UCSD-AML1 (cell line): ENCODE measurements around the gene ARHGEF12.
A peak's percentile ranks its signal among the peaks of the same experiment; 100 is the strongest.
"Not testable (repeated sequence)": the region's sequence is repeated elsewhere in the genome, so short reads cannot be mapped to it uniquely, and the experiment has no call there.

Experiments
- DNase-seq: peaks from one replicate; lab custom pipeline; 2025; ENCODE audit not compliant: unreplicated experiment; lab: John Stamatoyannopoulos, UW

ARHGEF12 gene

DNA sequence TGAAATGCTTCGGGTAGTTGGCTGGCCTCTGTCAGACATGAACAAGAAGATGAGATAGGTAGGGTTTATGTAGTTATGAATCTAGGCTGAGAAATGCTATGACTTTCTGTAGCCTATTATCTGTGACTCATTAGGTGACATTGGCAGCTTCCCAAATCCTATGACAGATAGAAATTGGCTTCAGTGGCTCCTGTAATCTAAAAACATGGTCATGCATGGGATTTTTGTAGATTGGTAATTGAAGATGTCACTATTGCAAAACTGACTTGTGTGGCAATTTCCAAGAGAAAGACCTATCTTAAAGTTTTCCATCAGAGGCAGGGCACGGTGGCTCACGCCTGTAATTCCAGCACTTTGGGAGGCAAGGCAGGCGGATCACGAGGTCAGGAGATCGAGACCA, 145.9 kb downstream of the ARHGEF12 start:
- DNase-seq = no peak

DNA sequence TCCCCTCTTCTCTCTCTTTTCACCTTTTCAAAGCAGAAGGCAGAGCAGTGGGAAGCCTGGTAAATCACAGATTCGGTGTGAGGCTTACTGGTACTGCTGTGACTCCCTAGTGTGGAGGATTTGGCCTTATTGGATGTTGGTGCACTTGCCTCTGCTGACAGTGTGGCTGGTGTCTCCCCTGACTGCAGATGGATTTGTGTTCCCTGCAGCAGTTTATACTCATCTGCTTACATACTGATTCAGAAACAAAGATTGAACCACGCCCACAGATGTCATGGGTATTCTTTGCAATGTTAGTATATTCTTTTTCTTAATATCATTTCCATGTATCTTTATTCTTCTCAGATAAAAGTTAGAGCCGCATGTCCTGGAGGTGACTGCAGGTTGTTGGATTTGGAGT, 148.5 kb downstream of the ARHGEF12 start:
- DNase-seq = no peak

DNA sequence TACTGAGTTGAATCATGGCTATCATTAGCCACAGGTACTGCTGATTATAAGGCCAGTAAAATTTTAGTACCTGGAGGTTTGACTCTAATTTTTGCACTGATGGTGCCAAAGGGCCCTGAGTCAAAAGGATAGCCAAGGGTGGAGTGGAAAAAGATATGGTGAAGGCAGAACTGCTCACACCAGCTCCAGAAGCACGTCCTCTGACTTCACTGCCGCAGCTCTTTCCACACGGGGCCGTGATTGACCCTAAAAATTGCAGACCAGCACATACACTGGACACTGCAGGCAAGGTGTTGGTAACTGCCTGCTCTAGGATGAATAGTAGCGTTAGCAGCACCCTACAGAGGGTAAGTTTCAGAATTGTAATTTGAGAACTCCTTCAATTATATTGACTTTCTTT, 149.9 kb downstream of the ARHGEF12 start:
- no peak for DNase-seq

DNA sequence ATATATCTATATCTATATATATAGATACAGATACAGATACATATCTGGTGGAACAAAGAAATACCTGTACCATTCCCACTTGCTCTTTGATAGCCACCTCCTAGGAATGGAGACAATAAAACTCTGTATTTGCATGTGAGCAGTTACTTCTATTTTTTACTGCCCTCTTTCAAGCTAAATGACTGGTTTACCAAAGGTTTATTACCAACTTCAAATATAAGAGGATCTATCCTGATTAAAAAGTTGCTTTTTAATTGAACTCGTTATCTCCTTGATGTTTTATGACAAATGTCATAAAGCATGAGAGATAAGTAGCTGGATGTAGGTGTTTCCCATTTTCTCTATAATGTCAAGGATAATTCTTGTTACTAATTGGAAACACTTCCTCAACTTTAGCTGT, 153.6 kb downstream of the ARHGEF12 start:
- no peak for DNase-seq

DNA sequence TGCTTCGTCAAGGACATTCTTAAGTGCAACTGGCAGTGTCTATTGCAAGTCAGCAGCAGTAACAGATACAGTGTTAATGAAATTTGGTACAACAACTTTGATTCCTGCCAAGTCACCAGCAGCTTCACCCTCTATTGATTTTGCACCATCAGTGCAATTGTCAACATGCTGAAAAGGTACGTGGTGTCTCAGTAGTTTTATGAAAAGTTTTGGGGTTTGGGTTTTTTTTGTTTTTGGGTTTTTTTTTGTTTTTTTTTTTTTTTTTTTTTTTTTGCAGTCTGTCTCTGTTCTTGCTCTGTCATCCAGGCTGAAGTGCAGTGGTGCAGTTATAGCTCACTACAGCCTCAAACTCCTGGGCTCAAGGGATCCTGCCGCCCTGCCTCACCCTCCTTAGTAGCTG, 156.3 kb downstream of the ARHGEF12 start:
- no peak for DNase-seq

DNA sequence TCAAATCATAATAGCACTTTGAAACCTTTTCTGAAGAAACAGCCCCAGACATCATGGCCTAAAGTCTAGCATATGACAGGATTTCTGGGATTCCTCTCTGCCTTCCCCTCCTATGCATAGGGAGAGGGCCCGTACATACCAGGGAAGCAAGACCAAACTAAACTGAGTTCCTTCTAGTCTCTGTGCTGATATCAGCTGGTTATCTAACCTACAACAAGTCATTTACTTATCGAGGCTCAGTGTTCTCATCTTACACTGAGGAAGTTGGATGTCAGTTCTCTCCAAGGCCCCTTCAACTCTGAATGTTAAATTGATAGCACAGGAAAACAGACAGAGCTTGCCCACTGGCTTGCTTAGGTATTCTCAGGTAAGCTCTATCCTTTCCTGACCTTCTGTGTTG, 158.4 kb downstream of the ARHGEF12 start:
- DNase-seq = no peak

DNA sequence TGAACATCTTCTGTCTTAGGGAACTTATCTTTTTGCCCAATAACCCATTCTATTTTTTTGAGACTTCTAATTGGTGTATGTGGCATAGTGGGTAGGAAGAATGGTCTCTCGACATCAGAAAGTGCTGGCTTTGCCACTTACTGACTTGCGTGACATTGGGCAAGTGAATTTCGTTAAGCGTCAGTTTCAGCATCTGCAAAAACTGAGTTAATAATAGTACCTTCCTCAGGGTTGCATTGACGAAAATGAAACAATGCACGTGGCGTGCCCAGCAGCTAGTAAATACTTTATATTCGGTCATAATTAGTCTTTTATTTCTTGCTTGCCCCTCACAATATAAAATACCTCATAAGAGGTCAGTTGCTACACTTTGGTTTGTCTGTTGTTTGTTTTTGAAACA, 162.9 kb downstream of the ARHGEF12 start:
- no peak for DNase-seq

DNA sequence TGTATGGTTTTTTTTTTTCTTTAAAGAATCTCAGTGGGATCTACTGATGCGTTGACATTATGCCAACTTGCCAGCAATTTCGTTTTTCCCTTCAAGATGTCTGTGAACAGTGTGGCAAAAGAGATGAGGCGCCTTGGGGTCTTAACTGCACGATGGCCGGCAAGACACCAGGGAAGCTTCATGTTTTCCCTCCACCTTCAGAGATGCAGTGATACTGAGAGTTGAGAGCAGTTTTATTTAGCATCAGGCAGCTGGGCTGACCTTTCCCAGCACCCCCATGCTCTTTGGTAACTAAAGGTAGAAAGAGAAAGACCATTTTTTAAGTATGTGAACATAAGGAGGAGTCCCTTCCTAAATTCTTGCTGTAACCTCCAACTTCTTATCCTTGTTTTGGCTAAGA, 163.6 kb downstream of the ARHGEF12 start:
- DNase-seq = no peak

DNA sequence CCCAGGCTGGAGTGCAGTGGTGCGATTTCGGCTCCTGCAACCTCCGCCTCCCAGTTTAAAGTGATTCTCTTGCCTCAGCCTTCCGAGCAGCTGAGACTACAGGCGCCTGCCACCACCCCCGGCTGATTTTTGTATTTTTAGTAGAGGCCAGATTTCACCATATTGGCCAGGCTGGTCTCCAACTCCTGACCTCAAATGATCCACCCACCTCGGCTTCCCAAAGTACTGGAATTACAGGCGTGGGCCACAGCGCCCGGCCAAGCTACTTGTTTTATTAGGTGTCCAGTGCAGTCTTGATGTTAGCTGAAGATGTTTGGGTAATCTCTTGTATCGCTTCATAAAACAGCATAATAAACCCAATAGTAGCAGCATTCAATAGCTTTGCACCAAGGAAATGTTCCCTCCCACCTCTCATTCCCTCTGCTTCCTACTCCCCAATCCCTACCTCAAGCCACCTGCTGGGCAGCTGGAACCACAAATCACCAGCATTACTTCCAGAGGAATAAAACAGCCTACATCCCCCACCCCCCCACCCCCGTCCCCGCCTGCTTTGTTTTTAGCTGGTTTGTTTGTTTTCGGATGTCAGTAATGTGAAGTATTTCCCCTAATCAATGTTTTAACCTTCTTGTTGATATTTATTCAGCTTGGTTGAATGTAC, 164.3 kb downstream of the ARHGEF12 start:
- no peak for DNase-seq

DNA sequence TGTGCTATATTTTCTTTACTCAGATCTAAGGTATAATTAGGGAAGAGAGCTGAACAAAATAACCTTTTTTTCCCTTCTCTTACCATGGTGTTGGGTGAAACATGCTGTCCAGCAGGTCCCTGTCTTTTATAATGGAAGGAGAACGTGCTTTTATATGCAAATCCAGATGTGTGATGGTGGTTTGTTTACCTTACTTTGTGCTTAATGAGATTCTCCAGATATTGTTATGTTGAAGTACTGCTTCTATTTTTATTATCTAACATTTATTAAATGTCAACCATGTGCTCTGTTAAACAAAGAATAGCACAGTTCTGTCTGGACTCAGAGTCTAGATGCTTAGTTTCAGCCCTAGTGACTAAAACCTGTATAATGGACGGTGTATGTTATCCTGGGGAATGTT, 165.2 kb downstream of the ARHGEF12 start:
- no peak for DNase-seq

DNA sequence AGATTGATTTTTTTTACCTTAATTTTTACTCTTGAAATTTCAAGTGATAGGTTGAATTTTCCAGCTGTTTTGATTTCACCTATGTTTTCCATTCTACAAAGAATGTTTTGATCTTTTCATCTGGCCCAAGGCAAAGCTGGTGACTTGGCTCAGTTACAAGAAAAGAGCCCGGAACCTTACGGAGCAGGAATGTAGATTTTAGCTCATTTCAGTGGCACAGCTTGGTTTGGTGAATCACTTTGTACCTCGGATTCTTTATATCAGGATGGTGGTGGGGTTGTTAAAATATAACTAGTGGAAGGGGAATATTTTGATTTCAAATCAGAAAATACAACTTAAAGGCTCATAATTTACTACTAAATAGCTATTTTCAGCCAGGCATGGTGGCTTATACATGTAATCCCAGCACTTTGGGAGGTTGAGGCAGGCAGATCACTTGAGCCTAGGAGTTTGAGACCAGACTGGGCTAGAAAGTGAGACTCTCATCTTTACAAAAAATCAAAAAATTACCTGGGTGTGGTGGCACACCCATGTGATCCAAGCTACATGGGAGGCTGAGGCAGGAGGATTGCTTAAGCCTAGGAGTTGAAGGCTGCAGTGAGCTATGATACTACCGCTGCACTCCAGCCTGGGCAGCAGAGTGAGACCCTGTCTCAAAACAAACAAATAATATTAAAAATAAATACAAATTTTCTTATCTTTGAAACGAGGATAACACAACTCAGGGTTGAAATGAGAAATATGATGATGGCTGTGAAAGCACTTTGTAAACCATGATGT, 166.0 kb downstream of the ARHGEF12 start:
- no peak for DNase-seq

DNA sequence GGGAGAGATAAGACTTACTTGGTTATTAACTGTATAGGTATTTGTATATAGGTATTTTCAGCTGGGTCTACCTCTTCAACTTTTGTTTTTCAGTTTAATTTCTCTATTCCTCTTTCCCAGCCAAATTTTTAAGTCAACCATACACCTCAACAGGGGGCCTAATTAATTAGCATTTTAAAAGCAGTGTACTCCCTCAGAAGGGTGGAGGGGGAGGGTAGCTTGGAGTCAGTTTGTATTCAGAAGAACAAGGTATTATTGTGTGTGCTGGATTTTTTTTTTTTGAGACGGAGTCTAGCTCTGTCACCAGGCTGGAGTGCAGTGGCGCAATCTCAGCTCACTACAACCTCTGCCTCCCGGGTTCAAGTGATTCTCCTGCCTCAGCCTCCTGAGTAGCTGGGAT, 167.3 kb downstream of the ARHGEF12 start:
- DNase-seq = not testable (repeated sequence)

DNA sequence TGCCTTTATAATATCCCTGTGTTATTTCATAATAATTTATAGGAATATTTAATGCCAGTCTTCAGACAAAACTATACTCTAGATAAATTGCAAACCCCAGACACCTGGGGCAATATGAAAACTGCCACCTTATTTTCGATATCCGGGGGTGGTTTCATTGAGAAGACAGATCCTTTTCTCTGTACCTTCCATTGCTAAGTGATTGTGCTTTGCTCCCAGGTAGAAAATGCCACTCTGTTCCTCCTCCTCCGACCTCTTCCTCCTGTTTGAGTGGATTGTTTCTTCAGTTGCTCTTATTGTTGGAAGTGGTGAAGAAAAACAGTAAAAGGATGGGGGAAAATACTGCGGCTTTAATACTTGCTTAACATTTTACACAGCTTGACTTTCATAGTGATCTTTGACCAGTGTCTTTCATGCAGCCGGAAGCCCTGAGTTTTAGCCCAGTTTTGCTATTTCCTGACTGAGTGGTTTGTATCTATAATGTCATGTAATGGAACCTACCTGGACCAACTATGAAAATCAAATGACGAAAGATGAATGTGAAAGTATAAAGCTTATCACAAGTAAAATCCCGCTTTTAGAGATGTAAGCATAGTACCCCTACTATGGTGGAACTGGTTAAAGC, 169.7 kb downstream of the ARHGEF12 start:
- DNase-seq = no peak

DNA sequence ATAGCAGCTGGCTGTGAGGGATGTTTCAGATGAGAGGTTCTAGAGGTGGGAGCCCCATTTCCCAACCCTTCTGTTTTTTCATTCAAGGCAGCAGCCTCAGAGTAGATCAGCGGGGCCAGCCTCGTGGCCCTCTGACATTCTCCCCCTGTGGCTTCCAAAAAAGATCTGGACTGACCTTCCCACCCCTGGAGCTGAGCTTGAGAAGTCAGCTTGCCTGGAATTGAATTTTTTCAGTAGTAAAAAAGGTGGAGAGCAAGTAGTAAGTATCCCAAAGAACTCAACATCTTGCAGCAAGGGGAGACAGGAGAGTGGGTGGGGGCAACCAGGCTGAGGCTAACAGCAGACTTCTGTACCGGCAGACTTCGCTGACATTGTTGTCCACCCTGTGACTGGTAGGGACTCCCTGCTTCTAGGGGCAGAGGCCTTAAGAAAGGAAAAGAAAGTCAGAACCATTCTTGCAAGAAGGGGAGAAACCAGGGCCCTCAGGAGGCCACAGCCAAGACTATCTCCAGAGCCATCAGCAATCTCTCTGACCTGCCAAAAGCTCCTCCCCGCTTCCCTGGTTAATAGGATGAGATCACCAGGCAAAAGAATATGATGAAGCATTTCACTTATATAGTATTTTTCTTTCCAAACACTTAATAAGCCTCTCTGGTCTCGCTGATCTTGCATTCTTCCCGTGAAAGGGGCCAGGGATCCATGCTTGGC, 173.3 kb downstream of the ARHGEF12 start:
- DNase-seq = no peak

DNA sequence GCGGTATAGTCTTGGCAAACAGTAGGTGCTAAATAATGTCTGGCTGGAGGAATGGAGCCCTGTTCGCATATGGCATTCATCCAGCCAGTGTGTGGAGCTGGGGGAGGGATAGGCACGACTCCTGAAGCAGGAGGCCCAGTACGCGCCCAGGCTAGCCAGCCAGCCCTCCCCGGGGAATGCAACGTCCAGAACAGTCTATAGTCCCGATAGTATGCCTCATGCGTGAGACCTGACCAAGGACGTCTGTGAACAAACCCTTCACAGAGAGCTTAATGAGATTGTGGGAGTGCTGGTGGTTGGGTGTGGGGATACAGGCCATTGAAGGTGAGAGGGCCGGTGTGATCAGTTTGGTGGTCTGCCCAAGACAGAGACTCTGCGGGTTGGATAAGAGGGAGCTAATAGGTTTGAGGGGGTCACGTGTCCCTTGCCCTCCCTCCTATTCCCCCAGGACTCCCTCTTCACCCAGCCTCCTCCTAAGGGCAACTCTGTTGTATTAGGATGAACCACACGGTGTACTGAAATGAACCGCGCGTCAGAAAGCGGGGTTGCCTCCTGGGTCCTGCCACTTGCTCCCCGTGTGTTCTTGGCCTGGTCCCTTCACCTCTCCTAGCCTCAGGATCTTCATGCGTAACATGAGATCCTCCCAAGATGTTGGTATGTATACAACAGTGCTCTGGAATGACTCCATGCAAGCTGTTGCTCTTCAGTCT, 174.3 kb downstream of the ARHGEF12 start:
- no peak for DNase-seq

DNA sequence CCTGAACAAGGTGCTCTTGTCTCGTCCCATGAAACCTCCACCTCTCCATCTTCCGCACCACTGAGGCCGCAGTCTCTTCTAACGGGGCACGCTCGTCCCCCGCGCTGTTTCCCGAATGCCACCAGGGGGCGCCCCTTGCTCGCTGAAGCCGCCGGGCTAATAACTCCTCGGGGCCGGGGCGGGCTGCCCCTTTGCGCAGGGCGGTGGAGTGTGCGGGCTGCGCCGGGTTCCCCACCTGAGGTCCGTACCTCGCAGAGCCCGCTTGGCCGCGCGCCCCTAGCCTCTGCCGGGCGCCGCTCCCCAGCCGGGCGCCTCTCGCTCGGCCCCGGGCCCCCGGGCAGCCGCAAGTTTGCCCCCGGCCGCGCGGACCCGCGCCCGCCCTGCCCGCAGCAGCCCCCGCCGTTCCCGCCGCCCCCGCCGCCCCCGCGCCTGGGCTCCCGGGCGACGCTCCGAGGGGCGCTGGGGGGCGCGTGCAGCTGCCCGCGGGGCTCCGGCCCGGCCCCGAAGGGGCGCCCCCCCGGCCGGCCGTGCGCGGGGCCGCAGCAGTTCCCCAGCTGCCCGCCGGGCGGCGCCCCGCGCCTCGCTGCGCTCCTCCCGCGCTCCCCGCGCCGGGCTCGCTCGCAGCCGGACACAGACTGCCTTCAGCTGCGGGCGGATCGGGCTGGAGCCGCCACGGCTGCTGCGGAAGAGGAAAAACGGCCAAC, 175.1 kb downstream of the ARHGEF12 start, which contains the start of gene GRIK4:
Gene GRIK4, plus strand, starts transcription at position 633 of the 704 bp plus-strand sequence. CDS start 148,571 bp downstream, outside the sequence.
- DNase-seq = peak; percentile 77

DNA sequence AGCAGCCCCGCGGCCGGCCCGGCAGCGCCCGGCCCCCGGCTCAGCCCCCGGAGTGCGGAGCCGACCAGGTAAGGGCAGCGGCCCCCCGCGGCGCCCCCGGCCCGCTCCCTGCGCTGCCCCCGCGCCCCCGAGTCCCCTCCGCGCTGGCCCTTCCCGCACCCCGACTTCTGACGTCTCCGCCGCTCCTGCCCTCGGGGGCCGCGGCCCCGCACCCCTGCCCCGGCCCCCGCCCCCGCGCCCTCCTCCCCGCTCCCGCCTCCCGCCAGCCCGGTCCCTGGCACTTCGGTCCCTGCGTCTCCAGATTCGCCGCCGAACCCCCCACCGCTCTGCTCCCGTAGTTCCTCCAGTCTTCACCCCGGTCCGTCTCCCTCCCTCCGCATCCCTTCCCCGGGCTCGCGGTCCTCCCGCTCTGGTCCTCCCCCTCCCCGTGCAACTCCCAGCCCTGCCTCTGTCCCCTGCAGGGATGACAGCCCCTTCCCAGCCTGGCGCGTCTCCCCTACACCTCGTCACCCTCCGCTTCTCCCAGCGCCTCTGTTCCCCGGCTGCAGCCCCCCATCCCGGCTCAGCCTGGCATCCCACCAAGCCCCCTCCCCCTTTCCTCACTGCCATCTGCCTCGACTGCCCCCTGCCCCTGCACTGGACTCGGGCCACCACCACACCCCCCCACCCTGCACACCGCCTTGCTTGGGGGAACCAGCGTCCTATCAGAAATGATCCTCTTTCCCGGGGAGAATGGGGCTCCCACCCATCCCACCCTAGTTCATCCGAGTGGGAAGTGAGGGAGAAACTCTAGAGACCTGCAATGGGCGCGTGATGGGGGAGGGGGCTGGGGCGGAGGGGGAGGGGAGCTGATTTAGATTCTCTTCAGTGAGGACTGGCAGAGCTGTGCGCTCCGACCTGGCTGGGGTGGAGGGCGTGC, 175.9 kb downstream of the ARHGEF12 start:
- no peak for DNase-seq

DNA sequence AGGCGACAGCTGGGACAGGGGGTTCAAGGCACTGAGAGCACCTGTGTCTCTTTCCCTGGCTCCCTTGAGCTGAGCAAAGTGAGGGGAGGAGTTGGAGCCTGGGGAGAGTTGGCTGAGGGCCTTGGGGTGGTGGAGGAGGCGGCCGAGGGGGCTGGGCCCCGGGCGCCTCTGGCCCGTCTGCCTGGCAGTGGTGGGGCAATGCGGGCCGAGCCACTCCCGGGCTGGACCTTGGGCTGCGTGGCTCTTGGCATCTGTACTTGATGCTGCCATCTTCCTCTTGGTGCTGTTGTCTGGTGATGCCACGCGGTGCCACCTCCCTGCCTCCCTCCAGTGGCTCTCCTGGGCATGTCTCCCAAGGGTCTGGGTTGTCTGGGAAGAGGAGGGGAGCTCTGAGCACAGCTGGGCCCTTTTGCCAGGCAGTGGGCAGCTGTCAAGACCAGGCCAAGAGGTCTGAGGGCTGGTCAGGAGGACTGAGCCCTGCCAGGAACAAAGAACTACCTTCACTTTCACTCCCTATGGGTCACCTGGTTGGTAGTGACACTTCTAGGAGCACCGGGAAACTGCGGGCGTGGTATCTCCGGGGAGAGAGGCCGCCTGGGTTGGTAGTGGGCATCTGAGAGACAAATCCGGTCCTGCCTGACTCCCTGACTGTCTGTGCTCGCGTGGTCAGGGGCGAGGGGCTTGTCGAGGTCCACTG, 176.7 kb downstream of the ARHGEF12 start:
- DNase-seq = no peak
